Measurements from ENCODE around the gene KRTAP4-12.
A peak's percentile ranks its signal among the peaks of the same experiment; 100 is the strongest.
"Not testable (repeated sequence)": the region's sequence is repeated elsewhere in the genome, so short reads cannot be mapped to it uniquely, and the experiment has no call there.

KRTAP4-12 gene

GRCh38 chr17:41123991-41124371 lies at the start of gene KRTAP4-12:
KRTAP4-12 (minus strand) TSS chr17:41124182; CDS start chr17:41124122, 60 bp downstream.
- DNase-seq, result not testable (repeated sequence)

- DNase-seq, result no peak
Observed at GRCh38 chr17:41171886-41172285, 47.9 kb upstream of the KRTAP4-12 start.

- DNase-seq, result no peak
Observed at GRCh38 chr17:41168121-41168520, 44.1 kb upstream of the KRTAP4-12 start, which contains the start of gene KRTAP4-3. KRTAP4-3 (minus strand) TSS chr17:41168221; CDS start chr17:41168172, 49 bp downstream.

DNA sequence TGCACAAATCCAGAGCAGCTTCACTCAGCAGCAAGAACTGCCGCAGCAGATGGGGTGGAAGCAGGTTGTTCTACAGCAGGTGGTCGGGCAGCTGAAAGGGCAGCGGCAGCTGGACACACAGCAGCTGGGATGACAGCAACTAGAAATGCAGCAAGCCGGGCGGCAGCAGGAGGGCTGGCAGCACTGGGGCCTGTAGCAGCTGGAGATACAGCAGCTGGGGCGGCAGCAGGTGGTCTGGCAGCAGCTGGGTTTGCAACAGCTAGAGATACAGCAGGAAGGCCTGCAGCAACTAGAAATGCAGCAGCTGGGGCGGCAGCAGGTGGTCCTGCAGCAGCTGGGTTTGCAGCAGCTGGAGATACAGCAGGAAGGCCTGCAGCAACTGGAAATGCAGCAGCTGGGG lies 43.6 kb upstream of the KRTAP4-12 start:
- DNase-seq, result peak in 1 of 2 experiments; percentile 4

GRCh38 chr17:41163828-41164227 lies 39.8 kb upstream of the KRTAP4-12 start:
- no peak for DNase-seq

DNA sequence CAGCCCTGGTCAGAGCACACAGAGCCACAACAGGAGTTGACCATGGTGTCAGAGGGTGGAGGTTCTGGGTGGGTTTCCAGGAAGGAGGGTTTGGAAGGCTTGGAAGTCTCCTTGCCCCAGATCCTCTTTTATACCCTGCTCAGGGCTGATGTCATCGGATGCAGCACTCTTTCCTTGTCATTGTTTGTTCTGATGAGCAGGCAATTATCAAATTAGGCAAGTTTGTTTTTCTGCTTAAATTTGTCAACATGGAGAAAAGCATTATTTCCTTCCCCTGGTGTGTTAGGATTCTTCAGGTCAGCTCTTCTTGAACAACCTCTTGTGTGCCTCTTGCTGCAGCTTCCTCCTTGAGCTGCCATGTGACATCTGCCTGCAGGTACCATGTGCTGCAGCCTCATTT lies 36.7 kb upstream of the KRTAP4-12 start, which contains the start of gene KRTAP4-4:
KRTAP4-4 (minus strand) TSS at position 101 of the 400 bp plus-strand sequence; CDS start at position 44, 57 bp downstream.
- DNase-seq, result no peak

- DNase-seq, result not testable (repeated sequence)
Observed at GRCh38 chr17:41160190-41160589, 36.2 kb upstream of the KRTAP4-12 start.

DNA sequence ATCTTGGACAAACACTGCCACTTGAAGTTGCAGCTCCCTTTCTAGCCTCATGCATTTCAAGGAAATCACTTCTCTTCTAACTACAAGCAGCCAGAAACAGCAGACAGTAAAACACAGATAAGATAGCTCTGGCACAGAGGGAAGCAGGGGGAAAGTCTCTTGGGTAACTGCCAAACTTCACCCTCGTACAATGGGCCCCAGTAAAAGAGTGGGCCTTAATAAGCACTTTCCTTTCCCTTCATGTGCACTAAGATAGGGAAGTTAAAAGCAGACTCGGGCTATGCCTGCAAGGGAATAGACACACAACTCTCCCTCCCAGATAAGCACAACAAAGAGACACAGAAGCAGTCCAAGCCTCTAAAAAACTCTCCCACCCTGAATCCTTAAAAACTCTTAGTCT lies 29.9 kb upstream of the KRTAP4-12 start:
- no peak for DNase-seq

GRCh38 chr17:41151525-41151924 lies 27.5 kb upstream of the KRTAP4-12 start:
- DNase-seq, result no peak

DNA sequence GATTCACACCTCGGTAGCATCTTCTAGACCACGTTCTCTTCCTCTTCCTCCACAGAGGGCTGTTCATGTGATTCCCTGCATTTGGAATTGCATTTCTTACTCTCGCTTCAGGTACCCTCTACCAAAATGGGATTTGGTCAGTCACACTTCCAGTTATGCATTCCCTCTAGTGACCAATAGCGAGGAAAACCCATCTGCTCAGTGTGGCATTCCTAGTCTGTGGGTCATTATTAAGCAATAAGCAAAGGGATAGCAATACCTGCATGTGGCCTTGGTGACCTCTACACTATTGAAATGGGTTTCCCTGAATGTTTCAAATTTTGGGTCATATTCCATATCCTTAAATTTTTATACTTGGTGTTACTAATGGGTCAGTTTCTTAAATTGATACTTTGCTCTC lies 26.0 kb upstream of the KRTAP4-12 start:
- DNase-seq, result no peak

- no peak for DNase-seq
Observed at GRCh38 chr17:41149652-41149985, 25.6 kb upstream of the KRTAP4-12 start, which contains the start of gene KRTAP4-5. KRTAP4-5 (minus strand) TSS chr17:41149825; CDS start chr17:41149767, 58 bp downstream.

GRCh38 chr17:41148971-41149651 lies 25.1 kb upstream of the KRTAP4-12 start:
- not testable (repeated sequence) for DNase-seq

DNA sequence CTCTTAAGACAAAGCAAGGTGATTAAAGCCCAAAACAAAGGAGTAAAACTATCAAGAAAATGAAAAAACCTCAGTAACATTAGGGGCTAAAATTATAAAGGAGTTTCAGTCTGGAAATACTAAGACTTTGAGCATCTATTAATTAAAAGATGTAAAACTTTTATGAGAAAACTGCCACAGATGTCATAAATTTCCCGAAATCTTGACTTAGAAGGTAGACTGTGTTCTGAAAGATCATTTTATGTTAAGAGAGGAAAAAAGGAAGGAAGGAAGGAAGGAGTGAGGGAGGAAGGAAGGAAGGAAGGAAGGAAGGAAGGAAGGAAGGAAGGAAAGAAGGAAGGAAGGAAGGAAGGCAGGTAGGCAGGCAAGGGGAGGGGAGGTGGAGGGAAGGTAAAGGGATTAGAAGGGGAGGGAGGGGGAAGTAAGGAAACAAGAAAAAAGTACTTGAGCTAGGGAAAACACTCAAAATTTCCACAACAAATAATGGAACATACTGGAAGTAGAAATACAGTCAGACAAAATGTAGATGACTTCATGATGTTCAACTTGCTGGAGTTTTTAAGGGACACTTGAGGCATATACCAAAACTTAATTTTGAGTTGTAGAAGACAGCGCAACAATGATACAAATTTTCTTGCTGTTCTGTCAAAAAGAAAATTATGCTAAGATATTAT lies 23.7 kb upstream of the KRTAP4-12 start:
- DNase-seq, result no peak

GRCh38 chr17:41145261-41145660 lies 21.3 kb upstream of the KRTAP4-12 start:
- no peak for DNase-seq

DNA sequence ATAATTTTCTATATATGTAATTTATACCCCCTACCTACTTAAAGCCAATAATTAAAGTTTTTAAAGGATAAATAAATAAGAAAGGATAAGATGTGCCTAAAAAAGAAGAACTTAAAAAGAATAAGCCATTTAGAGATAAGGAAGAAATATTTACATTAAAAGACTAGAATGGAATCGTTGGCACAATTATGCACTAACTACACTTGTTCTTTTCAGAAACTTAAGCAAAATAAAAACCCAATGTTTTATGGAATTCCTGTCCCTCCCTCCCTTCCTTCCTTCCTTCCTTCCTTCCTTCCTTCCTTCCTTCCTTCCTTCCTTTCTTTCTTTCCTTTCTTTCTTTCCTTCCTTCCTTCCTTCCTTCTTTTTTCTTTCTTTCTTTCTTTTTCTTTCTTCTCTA lies 20.9 kb upstream of the KRTAP4-12 start:
- DNase-seq, result no peak

GRCh38 chr17:41141361-41141760 lies 17.4 kb upstream of the KRTAP4-12 start:
- DNase-seq, result no peak

- no peak for DNase-seq
Observed at GRCh38 chr17:41140360-41141131, 16.6 kb upstream of the KRTAP4-12 start, which contains the start of gene KRTAP4-6. KRTAP4-6 (minus strand) TSS chr17:41140544; CDS start chr17:41140487, 57 bp downstream.

DNA sequence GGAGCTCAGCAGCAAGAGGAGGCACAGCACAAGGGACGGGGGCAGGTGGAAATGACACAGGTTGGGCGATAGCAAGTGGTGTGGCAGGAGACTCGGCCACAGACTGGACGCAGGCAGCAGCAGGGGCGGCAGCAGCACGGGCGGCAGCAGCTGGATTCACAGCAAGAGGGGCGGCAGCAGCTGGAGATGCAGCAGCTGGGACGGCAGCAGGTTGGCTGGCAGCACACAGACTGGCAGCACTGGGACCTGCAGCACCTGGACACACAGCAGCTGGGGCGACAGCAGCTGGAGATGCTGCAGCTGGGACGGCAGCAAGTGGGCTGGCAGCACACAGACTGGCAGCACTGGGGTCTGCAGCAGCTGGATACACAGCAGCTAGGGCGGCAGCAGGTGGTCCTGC lies 15.9 kb upstream of the KRTAP4-12 start:
- not testable (repeated sequence) for DNase-seq

- no peak for DNase-seq
Observed at GRCh38 chr17:41133880-41134735, 10.1 kb upstream of the KRTAP4-12 start.

DNA sequence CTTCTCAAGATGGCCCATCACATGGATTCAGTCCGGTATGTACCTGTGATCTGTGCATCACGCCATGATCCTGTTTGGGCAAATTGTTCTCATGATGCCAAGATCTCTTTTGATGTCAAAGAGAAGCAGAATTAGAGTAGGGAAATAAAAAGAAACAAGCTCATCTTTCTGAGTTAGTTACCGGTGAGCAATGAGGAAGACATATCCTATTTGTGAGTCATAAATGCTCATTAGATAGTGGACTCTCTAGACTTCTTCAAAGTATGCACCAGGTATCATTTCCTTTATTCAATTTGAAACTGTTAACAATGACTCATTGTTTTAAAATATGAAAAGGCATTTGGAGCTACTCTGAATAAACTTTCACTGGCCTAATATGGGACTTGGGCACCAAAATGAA lies 8.0 kb upstream of the KRTAP4-12 start:
- no peak for DNase-seq

DNA sequence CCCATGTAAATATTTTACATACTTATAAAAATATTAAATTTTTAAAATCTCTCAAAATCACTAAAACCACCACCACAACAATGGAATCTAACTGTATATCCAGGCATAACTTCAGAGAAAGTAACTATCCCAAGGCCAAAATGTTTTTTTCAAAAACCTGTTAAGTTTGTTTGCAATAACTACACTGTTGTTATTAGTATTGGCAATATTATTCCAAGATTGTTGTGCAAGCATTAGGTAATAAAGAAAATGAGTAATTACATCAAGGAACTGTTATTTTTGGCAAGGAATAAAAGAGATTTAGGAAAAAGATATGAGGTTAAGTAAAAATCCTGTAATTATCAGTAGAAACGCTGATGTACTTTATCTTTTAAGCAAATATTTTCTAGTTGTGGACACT lies 3.4 kb upstream of the KRTAP4-12 start:
- DNase-seq, result no peak

GRCh38 chr17:41126412-41126811 lies 2.4 kb upstream of the KRTAP4-12 start:
- DNase-seq, result no peak
